ENCODE measurements around the gene ARID1B. TPM values are rescaled to one million over a fixed set of nuclear protein-coding genes. Genes with fewer than 3 reads are reported as not detected.

The ARID1B gene
- total and polyA plus RNA-seq, 2 of the 13 experiments (the other 11 are each of a cell fraction or from before 2014, with no cell fraction given), result 20.1 to 32.6 TPM

GRCh38 chr6:157034436-157035230 is 257.5 kb downstream of the ARID1B start:
- Histone ChIP-seq H3K79me2 (ENCODE audit: insufficient read depth, low read length) (peaks cover 6% of the 10 kb centered on the region), H3K9me3 (ENCODE audit: low read length) (no peaks in the 10 kb centered on the region), H3K4me1 (ENCODE audit: insufficient read depth, low read length) (peaks cover 14% of the 10 kb centered on the region), H4K20me1 (ENCODE audit: insufficient read depth, low read length) (0 out of 2 replicates have a peak, but pooled peaks cover 6% of the 10 kb centered on the region), H3K36me3 (replicated peaks in 1 of 2; ENCODE audit: control insufficient read depth in 1 of 2, insufficient read depth in 2 of 2, low read length in 2 of 2) (no peaks in the 10 kb centered on the region; a peak in 1 of 5 replicates), H3K9ac (ENCODE audit: insufficient read depth, low read depth, low read length) (no peak overlapping the region), H3K27me3 (ENCODE audit: control insufficient read depth in 1 of 2, insufficient read depth in 2 of 2, low read length in 2 of 2) (no peaks in the 10 kb centered on the region), H3K4me3 (replicated peaks in 1 of 3; ENCODE audit: insufficient read depth in 1 of 3, low read depth in 2 of 3, low read length in 3 of 3) (no peak overlapping the region), H3K4me2 (ENCODE audit: low read depth, low read length) (0 out of 2 replicates have a peak overlapping the region, but pooled peaks have one; percentile 3), H3K27ac (ENCODE audit: extremely low read length, insufficient read depth, low read length) (no peak overlapping the region), H2AFZ (ENCODE audit: low read length) (no peak overlapping the region)
- ATAC-seq (peak; percentile 87), DNase-seq (ENCODE audit: low spot score) (peak; percentile 54), FAIRE-seq (no peak)
- TF ChIP-seq CTCF (CRISPR knock-in tag; IDR thresholded peaks at IDR 0.05) (peak; percentile 73), MEIS1 (CRISPR knock-in tag; IDR thresholded peaks at IDR 0.05; ENCODE audit: borderline replicate concordance) (no peak), RAD21 (CRISPR knock-in tag; IDR thresholded peaks at IDR 0.05) (peak; percentile 62), RFX3 (CRISPR knock-in tag; IDR thresholded peaks at IDR 0.05) (no peak), STAG1 (CRISPR knock-in tag; IDR thresholded peaks at IDR 0.05) (peak; percentile 75), SMC3 (IDR thresholded peaks at IDR 0.05; ENCODE audit: low read length) (peak; percentile 74)
- POLR2A ChIA-PET, result no interaction called here
- CTCF ChIA-PET (ENCODE audit: low intra/inter-chr PET ratio, low total read pairs), result interaction anchor here (1.0 kb wide), 1 partner anchor 149 kb away, joined by 6 read pairs; no protein-coding TSS in a partner anchor
- no TSS peak for BruUV-seq (replicated peaks)
- WGBS (ENCODE audit: low lambda C conversion rate), result 42% methylated on average over 6 of the region's 6 CpGs
- intact Hi-C loops (cut with micrococcal nuclease; ENCODE audit: unreplicated experiment), result loop anchor here (1.0 to 5.0 kb wide), 2 partner anchors 150 to 238 kb away; no protein-coding TSS in a partner anchor
- in situ Hi-C loops (cut with HindIII; ENCODE audit: extremely low pct_ligation_motif_present, low pct_unique_long_range_greater_than_20kb), result loop anchor here (10.0 kb wide), 1 partner anchor 150 kb away; no protein-coding TSS in a partner anchor
